ENCODE data around the gene ST6GALNAC1. TPM values are rescaled to one million over a fixed set of nuclear protein-coding genes. Genes with fewer than 3 reads are reported as not detected.
A peak's percentile ranks its signal among the peaks of the same experiment; 100 is the strongest.
"Not testable (repeated sequence)": the region's sequence is repeated elsewhere in the genome, so short reads cannot be mapped to it uniquely, and the experiment has no call there.

Gene ST6GALNAC1
- polyA plus RNA-seq, 6 donors from 2014 or later = not detected

DNA sequence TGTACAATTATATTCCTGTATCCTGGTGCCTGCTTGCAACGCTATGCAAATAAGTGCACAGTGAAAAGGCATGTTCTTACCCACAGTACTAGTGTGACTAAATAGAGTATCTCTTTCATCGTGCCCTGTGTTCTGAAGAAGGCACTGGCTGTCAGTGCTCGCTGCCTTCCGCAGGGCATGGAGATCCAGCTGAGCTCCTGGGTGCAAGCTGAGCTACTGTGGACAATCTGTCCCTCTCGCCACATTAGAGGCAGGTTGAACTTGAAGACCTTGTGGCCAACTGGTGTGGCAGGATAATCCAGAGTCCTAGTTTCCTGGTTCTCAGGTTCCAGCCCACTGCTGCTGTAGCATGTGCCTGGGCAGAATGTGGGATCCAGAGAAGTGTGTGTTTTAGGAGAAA lies 1.9 kb upstream of the ST6GALNAC1 start:
- Mint-ChIP-seq H3K9me3 (peaks cover 5 to 26% (median 15%) of the 10 kb centered on the region in 7 donors), H3K4me3 (no peak overlapping the region), H3K27me3 (peaks cover 12 to 38% (median 34%) of the 10 kb centered on the region in 3 donors), H3K36me3 (peaks cover 5 to 18% of the 10 kb centered on the region in 2 donors), H3K27ac (no peak overlapping the region), H3K4me1 (no peaks in the 10 kb centered on the region)
- no peak for DNase-seq
- no peak for ATAC-seq (ENCODE audit: low read depth in 2 of 2)

GRCh38 chr17:76644995-76645394 lies 1.4 kb upstream of the ST6GALNAC1 start:
- Mint-ChIP-seq H3K27ac (no peak overlapping the region), H3K4me3 (no peak overlapping the region)

GRCh38 chr17:76642994-76643393 lies 563 bp downstream of the ST6GALNAC1 start:
- no peak overlapping the region for H3K27ac Mint-ChIP-seq
- no peak overlapping the region for H3K4me3 Mint-ChIP-seq
- no peaks in the 10 kb centered on the region for H3K4me1 Mint-ChIP-seq
- DNase-seq (no peak), ATAC-seq (ENCODE audit: low read depth in 2 of 2) (no peak)
- H3K9me3 Mint-ChIP-seq = peaks cover 5 to 26% (median 15%) of the 10 kb centered on the region in 7 donors
- H3K36me3 Mint-ChIP-seq = peaks cover 5 to 18% of the 10 kb centered on the region in 2 donors
- H3K27me3 Mint-ChIP-seq = peaks cover 15 to 30% (median 25%) of the 10 kb centered on the region in 3 donors

More at GRCh38 chr17:76644995-76645394, 1.4 kb upstream of the ST6GALNAC1 start:
- Mint-ChIP-seq H3K4me1 (no peaks in the 10 kb centered on the region), H3K9me3 (peaks cover 5 to 26% (median 15%) of the 10 kb centered on the region in 7 donors), H3K27me3 (peaks cover 16 to 38% (median 34%) of the 10 kb centered on the region in 3 donors), H3K36me3 (peaks cover 5 to 18% of the 10 kb centered on the region in 2 donors)
- ATAC-seq (ENCODE audit: low read depth in 2 of 2) = no peak
- DNase-seq = no peak

- Mint-ChIP-seq H3K4me1 (no peaks in the 10 kb centered on the region), H3K36me3 (peaks cover 5 to 18% of the 10 kb centered on the region in 2 donors), H3K9me3 (peaks cover 5 to 24% (median 15%) of the 10 kb centered on the region in 7 donors), H3K4me3 (no peak overlapping the region), H3K27me3 (peaks cover 15 to 30% (median 25%) of the 10 kb centered on the region in 3 donors), H3K27ac (no peak overlapping the region)
- DNase-seq = no peak
- ATAC-seq (ENCODE audit: low read depth in 2 of 2) = no peak
These were observed 1.5 kb downstream of the ST6GALNAC1 start for GRCh38 chr17:76642032-76642561.

- H3K27ac Mint-ChIP-seq = no peak overlapping the region
These were observed 2.1 kb downstream of the ST6GALNAC1 start for GRCh38 chr17:76641501-76641900.

DNA sequence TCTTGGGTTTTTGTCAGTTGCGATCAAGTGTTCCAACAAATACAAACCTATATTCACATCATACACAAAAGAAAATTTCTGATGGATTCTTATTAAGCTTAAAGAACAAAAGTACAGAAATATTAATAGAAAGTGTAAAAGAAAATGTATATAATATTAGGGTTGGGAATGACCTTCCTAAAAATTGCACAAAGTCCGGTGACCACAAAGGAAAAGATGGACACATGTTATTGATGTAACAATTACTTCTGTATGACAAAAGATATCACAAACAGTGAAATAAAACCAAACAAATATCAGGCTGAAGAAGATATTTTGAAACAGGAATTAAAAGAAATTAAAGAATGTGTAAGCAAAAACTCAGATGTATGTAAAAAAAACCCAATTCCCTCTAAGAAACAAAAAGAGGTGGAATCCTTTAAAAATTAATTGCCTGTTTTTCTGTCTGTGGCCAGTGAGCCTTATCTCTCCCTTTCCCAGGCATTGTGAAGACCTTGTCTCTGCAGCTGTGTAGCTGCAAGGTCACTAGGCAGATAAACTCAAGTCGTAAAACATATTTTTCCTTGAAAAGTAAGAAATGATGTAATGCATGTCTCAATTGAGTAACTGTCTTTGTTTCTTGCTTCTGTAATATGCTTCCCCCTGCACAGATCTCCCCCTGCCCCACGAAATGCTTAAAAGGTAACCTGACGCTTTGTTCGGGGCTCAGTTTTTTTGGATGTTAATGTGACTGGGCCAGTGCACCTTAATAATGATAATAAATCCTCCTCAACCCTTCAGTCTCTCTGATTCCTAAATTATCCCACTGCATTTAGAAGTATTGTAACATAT lies 2.8 kb downstream of the ST6GALNAC1 start:
- DNase-seq (no peak), ATAC-seq (ENCODE audit: low read depth in 2 of 2) (no peak)
- Mint-ChIP-seq H3K4me3 (peak overlapping the region in 1 of 8 donors; percentile 41), H3K9me3 (peaks cover under 1 to 12% (median 5%) of the 10 kb centered on the region in 7 donors), H3K4me1 (no peaks in the 10 kb centered on the region), H3K27me3 (peaks cover 15 to 30% (median 16%) of the 10 kb centered on the region in 3 donors), H3K27ac (no peak overlapping the region), H3K36me3 (peaks cover 5 to 6% of the 10 kb centered on the region in 2 donors)

More at GRCh38 chr17:76641501-76641900, 2.1 kb downstream of the ST6GALNAC1 start:
- H3K9me3 Mint-ChIP-seq = peaks cover 5 to 19% (median 11%) of the 10 kb centered on the region in 7 donors
- H3K4me3 Mint-ChIP-seq = no peak overlapping the region
- H3K4me1 Mint-ChIP-seq = no peaks in the 10 kb centered on the region
- peaks cover 15 to 30% (median 21%) of the 10 kb centered on the region in 3 donors for H3K27me3 Mint-ChIP-seq
- ATAC-seq (ENCODE audit: low read depth in 2 of 2) (no peak), DNase-seq (no peak)
- H3K36me3 Mint-ChIP-seq = peaks cover 5 to 13% of the 10 kb centered on the region in 2 donors

- DNase-seq (no peak), ATAC-seq (ENCODE audit: low read depth in 2 of 2) (no peak)
- H3K9me3 Mint-ChIP-seq = no peaks in the 10 kb centered on the region
- no peak overlapping the region for H3K4me3 Mint-ChIP-seq
- no peak overlapping the region for H3K27ac Mint-ChIP-seq
- no peaks in the 10 kb centered on the region for H3K4me1 Mint-ChIP-seq
- peaks cover 13 to 22% (median 13%) of the 10 kb centered on the region in 3 donors for H3K27me3 Mint-ChIP-seq
- no peaks in the 10 kb centered on the region for H3K36me3 Mint-ChIP-seq
These were observed 5.3 kb downstream of the ST6GALNAC1 start for GRCh38 chr17:76638263-76638662.

- H3K9me3 Mint-ChIP-seq; DNase-seq; H3K27ac Mint-ChIP-seq; H3K36me3 Mint-ChIP-seq; H3K4me3 Mint-ChIP-seq; H3K4me1 Mint-ChIP-seq; ATAC-seq (ENCODE audit: low read depth in 2 of 2): not testable (repeated sequence)
- H3K27me3 Mint-ChIP-seq = peaks cover 9 to 17% (median 13%) of the 10 kb centered on the region in 3 donors
These were observed 6.9 kb downstream of the ST6GALNAC1 start for GRCh38 chr17:76636486-76637206.

GRCh38 chr17:76635659-76636360 lies 7.7 kb downstream of the ST6GALNAC1 start:
- no peaks in the 10 kb centered on the region for H3K36me3 Mint-ChIP-seq
- ATAC-seq (ENCODE audit: low read depth in 2 of 2) = no peak
- no peak overlapping the region for H3K4me3 Mint-ChIP-seq
- H3K4me1 Mint-ChIP-seq = no peaks in the 10 kb centered on the region
- H3K27me3 Mint-ChIP-seq = peaks cover 9 to 17% (median 13%) of the 10 kb centered on the region in 3 donors
- peak overlapping the region in 1 of 6 donors; percentile 20 for H3K27ac Mint-ChIP-seq
- H3K9me3 Mint-ChIP-seq = no peaks in the 10 kb centered on the region
- DNase-seq = no peak

DNA sequence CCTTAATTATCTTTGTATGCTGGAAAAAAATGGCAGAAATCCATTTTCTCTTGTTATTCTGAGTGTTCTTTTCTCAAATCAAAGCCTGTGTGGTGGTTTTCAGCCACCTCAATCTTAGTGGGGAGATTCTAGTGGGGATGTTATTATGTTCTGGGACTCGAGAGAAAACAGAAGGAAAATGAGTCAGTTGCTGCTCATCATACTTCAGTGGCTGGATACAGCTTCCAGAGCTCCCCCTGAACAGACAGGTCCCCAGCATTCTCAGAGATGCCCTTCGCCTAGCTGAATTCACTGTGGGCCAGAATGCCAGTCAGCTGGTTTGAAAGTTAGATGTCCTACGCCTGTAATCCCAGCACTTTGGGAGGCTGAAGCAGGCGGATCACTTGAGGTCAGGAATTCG lies 8.5 kb downstream of the ST6GALNAC1 start:
- Mint-ChIP-seq H3K27ac (no peak overlapping the region), H3K36me3 (no peaks in the 10 kb centered on the region), H3K4me3 (no peak overlapping the region), H3K9me3 (no peaks in the 10 kb centered on the region), H3K27me3 (peaks cover 9 to 17% (median 9%) of the 10 kb centered on the region in 3 donors), H3K4me1 (no peaks in the 10 kb centered on the region)
- no peak for DNase-seq
- no peak for ATAC-seq (ENCODE audit: low read depth in 2 of 2)

- DNase-seq (no peak), ATAC-seq (ENCODE audit: low read depth in 2 of 2) (no peak)
- Mint-ChIP-seq H3K27ac (peak overlapping the region in 2 of 6 donors; percentile 45 to 60), H3K36me3 (no peaks in the 10 kb centered on the region), H3K4me3 (peak overlapping the region in 1 of 8 donors; percentile 14), H3K4me1 (no peaks in the 10 kb centered on the region), H3K27me3 (peaks cover 6 to 12% (median 9%) of the 10 kb centered on the region in 3 donors), H3K9me3 (no peaks in the 10 kb centered on the region)
These were observed 9.8 kb downstream of the ST6GALNAC1 start for GRCh38 chr17:76633628-76634328.

DNA sequence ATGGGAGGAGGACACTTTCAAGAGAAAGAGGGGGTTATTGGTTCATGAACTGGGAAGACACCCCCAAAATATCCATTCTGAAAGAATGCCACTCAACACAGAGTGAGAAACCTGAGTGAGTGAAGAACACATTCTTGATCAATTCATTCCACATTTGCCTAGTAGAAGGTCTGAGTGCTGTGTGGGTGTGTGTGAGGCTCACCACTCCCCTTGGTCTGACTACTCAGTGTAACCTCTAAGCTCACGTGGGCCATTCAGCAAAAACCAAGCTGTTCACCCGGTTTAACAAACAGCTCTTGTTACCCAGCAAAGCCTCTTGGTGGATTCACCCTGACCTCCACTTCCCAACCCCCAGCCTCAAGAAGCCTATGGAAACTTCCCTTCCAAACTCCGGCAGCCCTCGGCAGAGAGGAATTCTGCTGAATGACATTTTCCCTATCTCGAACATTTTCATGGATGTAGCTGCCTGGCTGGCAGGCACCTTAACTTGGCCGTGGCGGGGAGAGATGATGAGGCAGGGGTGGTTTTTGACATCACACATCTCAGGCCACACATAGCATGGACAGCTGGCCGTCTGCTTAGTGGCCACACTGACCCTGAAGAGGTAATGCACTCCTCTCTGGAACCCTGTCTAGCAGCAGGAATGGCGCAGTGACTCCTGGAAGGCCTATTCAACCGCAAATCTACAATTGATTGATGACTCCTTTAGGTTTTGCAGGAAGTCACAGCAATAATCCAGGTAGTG lies 11.6 kb downstream of the ST6GALNAC1 start:
- ATAC-seq (ENCODE audit: low read depth in 2 of 2) (no peak), DNase-seq (no peak)
- Mint-ChIP-seq H3K27ac (peak overlapping the region in 1 of 6 donors; percentile 32), H3K4me1 (no peaks in the 10 kb centered on the region), H3K4me3 (no peak overlapping the region), H3K27me3 (peaks cover 4 to 10% (median 9%) of the 10 kb centered on the region in 3 donors), H3K36me3 (no peaks in the 10 kb centered on the region), H3K9me3 (no peaks in the 10 kb centered on the region)

Measured in naive B cell (primary cell).